ENCODE data around the gene ERG. TPM values are rescaled to one million over a fixed set of nuclear protein-coding genes. Genes with fewer than 3 reads are reported as not detected.

Gene ERG
- total and polyA plus RNA-seq, 3 donors from 2014 or later = 3.7 to 8.0 (median 5.0) TPM

DNA sequence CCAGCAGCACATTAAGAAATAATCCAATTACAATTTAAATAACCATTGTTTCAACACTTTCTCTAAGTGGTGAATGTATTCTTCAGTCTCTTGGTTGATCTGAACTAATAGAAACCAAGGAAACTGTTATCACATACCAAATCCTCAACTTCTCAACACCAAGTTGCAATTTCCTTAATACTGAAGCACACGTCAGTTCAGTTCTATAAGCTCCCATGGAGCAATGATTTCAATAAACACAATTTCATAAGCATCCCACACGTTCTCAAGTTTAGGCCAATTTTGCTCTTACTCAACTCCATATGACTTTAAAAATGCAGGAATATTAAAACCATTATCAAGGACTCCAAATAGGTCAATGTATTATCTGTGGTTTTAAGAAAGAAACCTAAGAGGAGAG, 5.8 kb upstream of the ERG start:
- Histone ChIP-seq H3K4me1 (no peaks in the 10 kb centered on the region), H3K36me3 (ENCODE audit: low read depth, missing control alignments) (no peaks in the 10 kb centered on the region), H3K4me3 (no peak overlapping the region), H3K9me3 (no peaks in the 10 kb centered on the region), H3K27ac (no peak overlapping the region), H3K27me3 (no peaks in the 10 kb centered on the region)
- no peak for TF ChIP-seq CTCF (IDR thresholded peaks at IDR 0.05)
- TF ChIP-seq POLR2A (IDR thresholded peaks at IDR 0.05) = no peak
- intact Hi-C loops (cut with DNase I; ENCODE audit: low total_unique reads) = no loop called here
- DNase-seq = no peak
- WGBS, 2 donors = 80 to 85% methylated on average over 2 of the region's 2 CpGs

GRCh38 chr21:38503583-38503982, 5.3 kb upstream of the ERG start:
- TF ChIP-seq POLR2A (IDR thresholded peaks at IDR 0.05) (no peak), CTCF (IDR thresholded peaks at IDR 0.05) (no peak)
- Histone ChIP-seq H3K27me3 (no peaks in the 10 kb centered on the region), H3K27ac (no peak overlapping the region), H3K4me3 (no peak overlapping the region), H3K9me3 (no peaks in the 10 kb centered on the region), H3K36me3 (ENCODE audit: low read depth, missing control alignments) (no peaks in the 10 kb centered on the region), H3K4me1 (no peaks in the 10 kb centered on the region)
- intact Hi-C loops (cut with DNase I; ENCODE audit: low total_unique reads) = no loop called here
- DNase-seq = no peak
- 67 to 78% methylated on average over 10 of the region's 10 CpGs for WGBS, 2 donors

DNA sequence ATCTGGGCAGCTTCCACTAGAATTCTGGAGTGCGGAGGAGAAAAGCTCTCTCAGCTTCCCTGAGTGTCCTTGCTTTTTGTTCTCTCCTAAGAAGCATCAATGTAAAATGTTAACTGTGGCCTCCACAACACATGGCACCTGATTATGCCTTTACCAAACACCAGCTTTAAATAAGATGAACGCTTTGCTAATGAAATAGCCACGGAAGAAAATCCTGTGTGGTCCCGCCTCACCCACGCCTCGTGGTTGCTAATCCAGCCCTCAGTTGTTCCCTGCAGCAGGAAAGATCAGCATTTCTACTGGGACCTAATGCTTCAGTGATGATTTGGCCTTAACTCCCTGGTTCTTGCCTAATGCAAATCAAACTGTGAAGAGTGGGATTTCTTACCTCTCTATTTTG, 1.8 kb upstream of the ERG start:
- Histone ChIP-seq H3K27ac (no peak overlapping the region), H3K27me3 (no peaks in the 10 kb centered on the region), H3K9me3 (no peaks in the 10 kb centered on the region), H3K4me3 (no peak overlapping the region), H3K4me1 (no peaks in the 10 kb centered on the region), H3K36me3 (ENCODE audit: low read depth, missing control alignments) (no peaks in the 10 kb centered on the region)
- DNase-seq = no peak
- no peak for TF ChIP-seq CTCF (IDR thresholded peaks at IDR 0.05)
- TF ChIP-seq POLR2A (IDR thresholded peaks at IDR 0.05) = no peak
- WGBS, 2 donors = 66 to 69% methylated on average over 6 of the region's 6 CpGs
- intact Hi-C loops (cut with DNase I; ENCODE audit: low total_unique reads) = no loop called here

GRCh38 chr21:38499296-38499695, 1.0 kb upstream of the ERG start:
- H3K27me3 ChIP-seq = no peaks in the 10 kb centered on the region
- no peaks in the 10 kb centered on the region for H3K9me3 ChIP-seq
- no peak overlapping the region for H3K4me3 ChIP-seq
- no peaks in the 10 kb centered on the region for H3K36me3 ChIP-seq (ENCODE audit: low read depth, missing control alignments)
- intact Hi-C loops (cut with DNase I; ENCODE audit: low total_unique reads) = no loop called here
- no peak for DNase-seq
- WGBS, 2 donors = 64 to 70% methylated on average over 6 of the region's 6 CpGs
- H3K27ac ChIP-seq = no peak overlapping the region
- TF ChIP-seq POLR2A (IDR thresholded peaks at IDR 0.05) = no peak
- TF ChIP-seq CTCF (IDR thresholded peaks at IDR 0.05) = no peak
- no peaks in the 10 kb centered on the region for H3K4me1 ChIP-seq

GRCh38 chr21:38496224-38496623, 2.1 kb downstream of the ERG start:
- H3K9me3 ChIP-seq = no peaks in the 10 kb centered on the region
- H3K36me3 ChIP-seq (ENCODE audit: low read depth, missing control alignments) = no peaks in the 10 kb centered on the region
- no peaks in the 10 kb centered on the region for H3K27me3 ChIP-seq
- H3K4me1 ChIP-seq = no peaks in the 10 kb centered on the region
- TF ChIP-seq CTCF (IDR thresholded peaks at IDR 0.05) (no peak), POLR2A (IDR thresholded peaks at IDR 0.05) (no peak)
- peak overlapping the region in 1 of 2 donors; percentile 33 for H3K27ac ChIP-seq
- intact Hi-C loops (cut with DNase I; ENCODE audit: low total_unique reads) = no loop called here
- DNase-seq = no peak
- 81 to 83% methylated on average over 3 of the region's 3 CpGs for WGBS, 2 donors
- H3K4me3 ChIP-seq = peak overlapping the region in 1 of 2 donors; percentile 7

All from testis (tissue), 3 donors.